Measurements from ENCODE around the gene TMEM184C. TPM values are rescaled to one million over a fixed set of nuclear protein-coding genes. Genes with fewer than 3 reads are reported as not detected.

Gene TMEM184C
- total RNA-seq, 1 donor from 2014 or later: 31.7 TPM

GRCh38 chr4:147640331-147640730 is 23.1 kb downstream of the TMEM184C start:
- DNase-seq (ENCODE audit: low spot score): no peak
- ATAC-seq: no peak
- intact Hi-C loops (cut with DNase I): no loop called here

- ATAC-seq (no peak), DNase-seq (ENCODE audit: low spot score) (no peak)
- intact Hi-C loops (cut with DNase I): no loop called here
Observed at GRCh38 chr4:147643616-147644015, 26.4 kb downstream of the TMEM184C start.

- intact Hi-C loops (cut with DNase I): no loop called here
- no peak for ATAC-seq
- DNase-seq (ENCODE audit: low spot score): no peak
Observed at GRCh38 chr4:147644471-147644870, 27.3 kb downstream of the TMEM184C start.

GRCh38 chr4:147645099-147645498 is 27.9 kb downstream of the TMEM184C start:
- no peak for DNase-seq (ENCODE audit: low spot score)
- ATAC-seq: no peak
- intact Hi-C loops (cut with DNase I): no loop called here

DNA sequence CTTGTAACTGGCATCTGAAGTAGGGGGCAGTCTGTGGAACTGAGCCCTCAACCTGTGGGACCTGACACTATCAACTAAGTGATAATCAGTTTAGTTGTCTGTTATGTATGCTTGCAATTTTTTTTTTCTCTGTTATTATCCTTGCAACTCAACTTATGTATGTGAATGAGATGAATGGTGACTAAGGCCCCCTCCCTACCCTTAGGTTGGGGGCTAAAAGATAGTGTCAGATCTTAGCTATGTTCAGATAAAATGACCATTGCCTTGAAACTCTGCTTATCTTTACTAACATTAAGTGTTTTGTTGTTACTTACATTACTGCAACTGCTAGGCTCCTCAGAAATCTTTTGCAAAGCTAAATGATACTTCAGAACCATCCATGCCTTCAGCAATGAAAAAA is 31.5 kb downstream of the TMEM184C start:
- ATAC-seq (no peak), DNase-seq (ENCODE audit: low spot score) (no peak)
- intact Hi-C loops (cut with DNase I): no loop called here

- DNase-seq (ENCODE audit: low spot score) (no peak), ATAC-seq (no peak)
- intact Hi-C loops (cut with DNase I): no loop called here
Observed at GRCh38 chr4:147651563-147651962, 34.4 kb downstream of the TMEM184C start.

GRCh38 chr4:147655639-147656038 is 38.4 kb downstream of the TMEM184C start:
- ATAC-seq (no peak), DNase-seq (ENCODE audit: low spot score) (no peak)
- intact Hi-C loops (cut with DNase I): no loop called here

DNA sequence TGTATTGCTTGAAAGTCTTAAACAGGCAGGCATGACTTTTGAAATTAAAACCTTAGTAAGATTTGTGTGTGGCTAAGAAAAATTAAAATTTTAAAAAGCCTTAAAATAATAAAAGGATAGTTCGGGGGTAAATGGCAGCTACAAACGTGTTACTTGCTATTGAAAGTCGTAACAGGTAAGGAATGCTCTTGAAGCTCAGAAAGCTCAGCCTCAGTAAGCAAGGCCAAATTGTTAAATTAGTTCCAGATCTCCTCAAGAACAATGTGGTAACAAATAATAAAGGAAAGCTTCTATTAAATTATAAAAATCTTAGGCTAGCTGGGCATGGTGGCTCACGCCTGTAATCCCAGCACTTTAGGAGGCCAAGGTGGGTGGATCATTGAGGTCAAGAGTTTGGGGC is 41.3 kb downstream of the TMEM184C start:
- DNase-seq (ENCODE audit: low spot score) (no peak), ATAC-seq (no peak)
- intact Hi-C loops (cut with DNase I): no loop called here

GRCh38 chr4:147674073-147674472 is 56.9 kb downstream of the TMEM184C start:
- no peak for ATAC-seq
- intact Hi-C loops (cut with DNase I): no loop called here

GRCh38 chr4:147674496-147674895 is 57.3 kb downstream of the TMEM184C start:
- DNase-seq (ENCODE audit: low spot score): no peak
- intact Hi-C loops (cut with DNase I): no loop called here
- no peak for ATAC-seq

More at GRCh38 chr4:147674073-147674472, 56.9 kb downstream of the TMEM184C start:
- no peak for DNase-seq (ENCODE audit: low spot score)

- DNase-seq (ENCODE audit: low spot score): no peak
- ATAC-seq: no peak
- intact Hi-C loops (cut with DNase I): no loop called here
Observed at GRCh38 chr4:147678106-147678505, 60.9 kb downstream of the TMEM184C start.

- ATAC-seq: no peak
- no peak for DNase-seq (ENCODE audit: low spot score)
- intact Hi-C loops (cut with DNase I): no loop called here
Observed at GRCh38 chr4:147678796-147679549, 61.8 kb downstream of the TMEM184C start.

DNA sequence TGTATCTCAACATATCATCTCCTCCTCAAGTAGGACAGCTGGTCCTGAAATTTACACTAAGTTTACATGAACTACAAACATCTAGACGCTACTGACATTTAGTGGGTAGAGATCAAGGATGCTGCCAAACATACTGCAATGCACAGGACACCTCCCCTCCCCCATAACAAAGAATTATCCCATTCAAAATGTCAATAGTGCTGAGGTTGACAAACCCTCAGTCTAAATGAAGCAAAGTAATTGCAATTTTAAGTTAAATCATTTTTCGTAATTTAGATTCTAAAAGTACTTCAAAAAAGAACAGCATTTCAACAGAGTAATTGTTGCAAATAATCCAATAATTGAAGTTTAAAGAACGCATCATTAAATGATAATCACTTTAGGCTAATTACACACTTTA is 65.6 kb downstream of the TMEM184C start:
- no peak for ATAC-seq
- no peak for DNase-seq (ENCODE audit: low spot score)
- intact Hi-C loops (cut with DNase I): no loop called here

GRCh38 chr4:147683188-147683591 is 66.0 kb downstream of the TMEM184C start:
- intact Hi-C loops (cut with DNase I): no loop called here
- ATAC-seq (peak; percentile 61), DNase-seq (ENCODE audit: low spot score) (no peak)

- DNase-seq (ENCODE audit: low spot score) (peak; percentile 94), ATAC-seq (peak; percentile 100)
- intact Hi-C loops (cut with DNase I): no loop called here
Observed at GRCh38 chr4:147683717-147684700, 66.8 kb downstream of the TMEM184C start, which contains the start of gene PRMT9. Gene PRMT9 (minus strand): TSS chr4:147684163. CDS start chr4:147683987, 176 bp downstream.

GRCh38 chr4:147689067-147689466 is 71.9 kb downstream of the TMEM184C start:
- intact Hi-C loops (cut with DNase I): no loop called here
- DNase-seq (ENCODE audit: low spot score): no peak
- ATAC-seq: no peak

- no peak for DNase-seq (ENCODE audit: low spot score)
- ATAC-seq: no peak
- intact Hi-C loops (cut with DNase I): no loop called here
Observed at GRCh38 chr4:147691820-147692219, 74.6 kb downstream of the TMEM184C start.

DNA sequence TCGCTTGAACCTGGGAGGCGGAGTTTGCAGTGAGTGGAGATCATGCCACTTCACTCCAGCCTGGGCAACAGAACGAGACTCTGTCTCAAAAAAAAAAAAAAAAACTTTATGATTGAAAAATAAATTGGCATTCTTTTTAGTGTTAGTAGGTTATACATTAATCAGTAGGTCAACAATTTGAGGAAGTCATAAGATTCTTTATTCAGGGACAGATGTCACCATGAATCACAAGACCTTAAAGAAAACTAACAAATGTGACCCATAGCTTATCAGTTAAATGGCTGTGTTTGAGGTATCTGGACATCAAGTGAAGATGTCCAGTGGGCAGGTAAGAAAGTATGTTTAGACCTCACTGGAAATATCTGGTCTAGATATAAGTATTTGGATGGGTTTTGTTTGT is 76.0 kb downstream of the TMEM184C start:
- intact Hi-C loops (cut with DNase I): no loop called here
- ATAC-seq: no peak
- no peak for DNase-seq (ENCODE audit: low spot score)

- intact Hi-C loops (cut with DNase I): no loop called here
- no peak for DNase-seq (ENCODE audit: low spot score)
- no peak for ATAC-seq
Observed at GRCh38 chr4:147696866-147697265, 79.7 kb downstream of the TMEM184C start.

- intact Hi-C loops (cut with DNase I): loop anchor here (5.0 kb wide), 1 partner anchor 162 kb away; no protein-coding TSS in a partner anchor
- DNase-seq (ENCODE audit: low spot score) (no peak), ATAC-seq (no peak)
Observed at GRCh38 chr4:147704846-147705245, 87.6 kb downstream of the TMEM184C start.

Data from sciatic nerve (tissue), 2 donors.